H9 (cell line): ENCODE results near the gene SYT7. TPM values are rescaled to one million over a fixed set of nuclear protein-coding genes. Genes with fewer than 3 reads are reported as not detected.

Source experiments
- DNase-seq: peaks from one replicate; pipeline ENCODE4 v3.0.0-alpha.2; 2017
- H2AFZ ChIP-seq: one replicate; pipeline ENCODE4 v1.6.1; 2013; ENCODE audit warnings: mild to moderate bottlenecking, low read length, control low read depth, moderate library complexity
- H2AK5ac ChIP-seq: 2 replicates; pipeline ENCODE4 v1.6.1; 2013; ENCODE audit warnings: low read length, control low read depth, mixed read lengths; ENCODE audit not compliant: insufficient read length
- H2BK120ac ChIP-seq: one replicate; pipeline ENCODE4 v1.6.1; 2013; ENCODE audit warnings: low read depth, mild to moderate bottlenecking, low read length, control low read depth, inconsistent platforms; ENCODE audit not compliant: poor library complexity, severe bottlenecking
- H2BK12ac ChIP-seq: 2 replicates; pipeline ENCODE4 v1.6.1; 2013; ENCODE audit warnings: low read length, control low read depth, mixed read lengths, low read depth; ENCODE audit not compliant: insufficient read length
- H2BK15ac ChIP-seq: 2 replicates; pipeline ENCODE4 v1.6.1; 2013; ENCODE audit warnings: low read depth, low read length, control low read depth
- H2BK20ac ChIP-seq: one replicate; pipeline ENCODE4 v1.6.1; 2013; ENCODE audit warnings: low read depth, mild to moderate bottlenecking, low read length, control low read depth, inconsistent platforms; ENCODE audit not compliant: poor library complexity, severe bottlenecking
- H2BK5ac ChIP-seq: 2 replicates; pipeline ENCODE4 v1.6.1; 2013; ENCODE audit warnings: low read length, control low read depth, mixed read lengths; ENCODE audit not compliant: insufficient read length
- H3K14ac ChIP-seq: 2 replicates; pipeline ENCODE4 v1.6.1; 2013; ENCODE audit warnings: low read length, control low read depth; ENCODE audit not compliant: insufficient read depth
- H3K18ac ChIP-seq: 2 replicates; pipeline ENCODE4 v1.6.1; 2013; ENCODE audit warnings: low read depth, mild to moderate bottlenecking, mixed read lengths, low read length, control low read depth; ENCODE audit not compliant: insufficient read length
- H3K23ac ChIP-seq: 2 replicates; pipeline ENCODE4 v1.6.1; 2013; ENCODE audit warnings: low read length, control low read depth, mixed read lengths, low read depth; ENCODE audit not compliant: insufficient read length
- H3K23me2 ChIP-seq: 2 replicates; pipeline ENCODE4 v1.6.1; 2013; ENCODE audit warnings: low read depth, mild to moderate bottlenecking, mixed read lengths, low read length, control low read depth; ENCODE audit not compliant: insufficient read length, poor library complexity, severe bottlenecking
- H3K27ac ChIP-seq: 2 replicates; pipeline ENCODE4 v1.5.1; 2013; ENCODE audit warnings: low read length, control low read depth, mixed read lengths, low read depth; ENCODE audit not compliant: insufficient read length
- H3K27me3 ChIP-seq: 2 replicates; pipeline ENCODE4 v1.6.1; 2013; ENCODE audit warnings: low read length, control low read depth, inconsistent platforms; ENCODE audit not compliant: insufficient read depth
- H3K4ac ChIP-seq: 2 replicates; pipeline ENCODE4 v1.6.1; 2013; ENCODE audit warnings: low read depth, mild to moderate bottlenecking, control low read depth, inconsistent platforms, low read length, moderate library complexity
- H3K4me1 ChIP-seq: 2 replicates; pipeline ENCODE4 v1.6.1; 2013; ENCODE audit warnings: low read length, control low read depth, inconsistent platforms; ENCODE audit not compliant: insufficient read depth
- H3K4me2 ChIP-seq: 2 replicates; pipeline ENCODE4 v1.6.1; 2013; ENCODE audit warnings: low read length, control low read depth, mixed read lengths; ENCODE audit not compliant: insufficient read length, insufficient read depth
- H3K56ac ChIP-seq: 2 replicates; pipeline ENCODE4 v1.6.1; 2013; ENCODE audit warnings: low read depth, mild to moderate bottlenecking, mixed read lengths, low read length, control low read depth; ENCODE audit not compliant: insufficient read length
- H3K79me1 ChIP-seq: 2 replicates; pipeline ENCODE4 v1.6.1; 2013; ENCODE audit warnings: low read depth, mild to moderate bottlenecking, moderate library complexity, low read length, control low read depth, inconsistent platforms; ENCODE audit not compliant: insufficient read depth, poor library complexity, severe bottlenecking
- H3K79me2 ChIP-seq: 2 replicates; pipeline ENCODE4 v1.6.1; 2013; ENCODE audit warnings: low read length, control low read depth, inconsistent platforms; ENCODE audit not compliant: insufficient read depth
- H3K9ac ChIP-seq: 2 replicates; pipeline ENCODE4 v1.6.1; 2013; ENCODE audit warnings: low read length, control low read depth, mixed read lengths; ENCODE audit not compliant: insufficient read length; ENCODE audit errors: extremely low read depth
- H3K9me3 ChIP-seq: one replicate; pipeline ENCODE4 v1.6.1; 2013; ENCODE audit warnings: low read depth, low read length, inconsistent platforms; ENCODE audit not compliant: control insufficient read depth
- H3T11ph ChIP-seq: one replicate; pipeline ENCODE4 v1.6.1; 2013; ENCODE audit warnings: mild to moderate bottlenecking, low read length, control low read depth, inconsistent platforms
- H4K20me1 ChIP-seq: one replicate; pipeline ENCODE4 v1.6.1; 2013; ENCODE audit not compliant: control insufficient read depth, insufficient read length, insufficient read depth
- H4K5ac ChIP-seq: 2 replicates; pipeline ENCODE4 v1.6.1; 2013; ENCODE audit warnings: low read depth, mild to moderate bottlenecking, mixed read lengths, low read length, control low read depth; ENCODE audit not compliant: insufficient read length
- H4K8ac ChIP-seq: replicated peaks from 2 replicates; pipeline ENCODE4 v1.6.1; 2013; ENCODE audit warnings: low read length, control low read depth, mixed read lengths, low read depth; ENCODE audit not compliant: insufficient read length
- H4K91ac ChIP-seq: 2 replicates; pipeline ENCODE4 v1.6.1; 2013; ENCODE audit warnings: low read depth, mild to moderate bottlenecking, moderate library complexity, mixed read lengths, low read length, control low read depth; ENCODE audit not compliant: insufficient read length
- H3K27ac Mint-ChIP-seq, 3 experiments: 2 replicates in 2 of 3; 3 replicates in 1 of 3; pipeline ENCODE4 v1.8.0; 2020 to 2021; ENCODE audit warnings: mixed read lengths in 3 of 3, mild to moderate bottlenecking in 1 of 3, moderate library complexity in 1 of 3
- H3K27me3 Mint-ChIP-seq: 2 replicates; pipeline ENCODE4 v1.8.0; 2021; ENCODE audit warnings: low read depth, mild to moderate bottlenecking, moderate library complexity, mixed read lengths
- H3K36me3 Mint-ChIP-seq, 3 experiments: 2 replicates in 2 of 3; 3 replicates in 1 of 3; pipeline ENCODE4 v1.8.0; 2020 to 2021; ENCODE audit warnings: low read depth in 3 of 3, mixed read lengths in 3 of 3; ENCODE audit not compliant: insufficient read depth in 1 of 3
- H3K4me1 Mint-ChIP-seq, 2 experiments: 2 replicates each; pipeline ENCODE4 v1.8.0; 2020; ENCODE audit warnings: mixed read lengths in 2 of 2
- H3K4me3 Mint-ChIP-seq, 2 experiments: 2 replicates in 1 of 2; 3 replicates in 1 of 2; pipeline ENCODE4 v1.8.0; 2020 to 2021; ENCODE audit warnings: mild to moderate bottlenecking in 2 of 2, mixed read lengths in 2 of 2, moderate library complexity in 1 of 2
- H3K9me3 Mint-ChIP-seq, 2 experiments: 2 replicates in 1 of 2; 3 replicates in 1 of 2; pipeline ENCODE4 v1.8.0; 2020; ENCODE audit warnings: mild to moderate bottlenecking in 2 of 2, mixed read lengths in 2 of 2, moderate library complexity in 1 of 2
- WGBS: extraction: QIAGEN DNeasy Blood & Tissue Kit; methylation state at CpG from one replicate; pipeline ENCODE4 v1.1.7; 2013; ENCODE audit warnings: missing lambda C conversion rate, low lambda C conversion rate, mixed read lengths; ENCODE audit not compliant: insufficient read length; ENCODE audit errors: extremely low coverage; 5-methylcytosine and 5-hydroxymethylcytosine counted together
- total RNA-seq: library from RNA; stranded (reverse); gene quantifications from 2 replicates; pipeline ENCODE4 v1.2.1, GENCODE V29; 2021
- TF ChIP-seq, protein P1 (sequence below): fragments of 200-600 bp; sonication (generic); conservative IDR thresholded peaks from 3 replicates; pipeline ENCODE4 v1.8.0; 2021; ENCODE audit warnings: antibody characterized with exemption, mild to moderate bottlenecking

Gene SYT7
- total RNA-seq, 1 experiment from 2014 or later, result 8.8 TPM

DNA sequence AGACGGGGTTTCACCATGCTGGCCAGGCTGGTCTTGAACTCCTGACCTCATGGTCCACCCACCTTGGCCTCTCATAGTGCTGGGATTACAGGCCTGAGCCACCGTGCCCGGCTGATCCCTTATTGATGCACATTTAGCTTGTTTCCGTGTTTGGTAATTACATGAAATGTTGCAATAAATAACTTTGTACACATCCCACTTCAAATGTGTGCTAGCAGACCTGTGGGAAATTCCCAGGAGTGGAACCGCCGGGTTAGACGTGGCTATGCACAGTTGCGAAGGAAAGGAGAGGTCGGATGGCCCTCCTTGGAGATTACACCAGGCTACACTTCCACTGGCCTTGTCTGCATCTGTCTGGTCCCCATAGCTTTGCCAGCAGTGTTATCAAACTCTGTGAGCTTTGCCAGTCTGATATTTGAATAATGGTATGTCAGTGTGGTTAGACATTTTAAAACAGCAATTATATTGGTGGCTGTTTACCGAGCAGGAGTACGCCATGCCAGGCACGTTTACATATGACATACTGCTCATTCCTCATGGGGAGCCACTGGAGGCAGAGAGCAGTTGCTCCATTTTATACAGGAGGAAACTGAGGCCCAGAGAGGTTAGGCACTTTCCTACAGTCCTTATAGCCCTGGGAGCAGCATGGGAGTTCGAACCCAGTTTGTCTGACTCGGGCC is 27.2 kb upstream of the SYT7 start:
- no peak overlapping the region for H3T11ph ChIP-seq
- no peak overlapping the region for H3K4me2 ChIP-seq
- no peak overlapping the region for H3K27ac Mint-ChIP-seq
- H2AFZ ChIP-seq, result no peak overlapping the region
- no peak overlapping the region for H3K4me3 Mint-ChIP-seq
- no peak overlapping the region for H3K56ac ChIP-seq
- H3K9me3 Mint-ChIP-seq, result no peaks in the 10 kb centered on the region; a peak in 1 of 5 replicates
- H3K23ac ChIP-seq, result no peak overlapping the region
- peaks cover 0 to 5% (median 0%) of the 10 kb centered on the region in 3 experiments; a peak in 1 of 7 replicates for H3K36me3 Mint-ChIP-seq
- H2BK120ac ChIP-seq, result no peak overlapping the region
- peaks cover 19 to 26% of the 10 kb centered on the region in 2 experiments for H3K4me1 Mint-ChIP-seq
- no peaks in the 10 kb centered on the region for H3K23me2 ChIP-seq
- peaks cover 2% of the 10 kb centered on the region; the same call in 1 of the 2 replicates for H3K4me1 ChIP-seq
- no peaks in the 10 kb centered on the region for H4K20me1 ChIP-seq
- H3K18ac ChIP-seq, result no peak overlapping the region
- no peak overlapping the region for H2AK5ac ChIP-seq
- H3K79me2 ChIP-seq, result no peaks in the 10 kb centered on the region
- no peak overlapping the region for H3K9ac ChIP-seq
- TF ChIP-seq, protein P1, sequence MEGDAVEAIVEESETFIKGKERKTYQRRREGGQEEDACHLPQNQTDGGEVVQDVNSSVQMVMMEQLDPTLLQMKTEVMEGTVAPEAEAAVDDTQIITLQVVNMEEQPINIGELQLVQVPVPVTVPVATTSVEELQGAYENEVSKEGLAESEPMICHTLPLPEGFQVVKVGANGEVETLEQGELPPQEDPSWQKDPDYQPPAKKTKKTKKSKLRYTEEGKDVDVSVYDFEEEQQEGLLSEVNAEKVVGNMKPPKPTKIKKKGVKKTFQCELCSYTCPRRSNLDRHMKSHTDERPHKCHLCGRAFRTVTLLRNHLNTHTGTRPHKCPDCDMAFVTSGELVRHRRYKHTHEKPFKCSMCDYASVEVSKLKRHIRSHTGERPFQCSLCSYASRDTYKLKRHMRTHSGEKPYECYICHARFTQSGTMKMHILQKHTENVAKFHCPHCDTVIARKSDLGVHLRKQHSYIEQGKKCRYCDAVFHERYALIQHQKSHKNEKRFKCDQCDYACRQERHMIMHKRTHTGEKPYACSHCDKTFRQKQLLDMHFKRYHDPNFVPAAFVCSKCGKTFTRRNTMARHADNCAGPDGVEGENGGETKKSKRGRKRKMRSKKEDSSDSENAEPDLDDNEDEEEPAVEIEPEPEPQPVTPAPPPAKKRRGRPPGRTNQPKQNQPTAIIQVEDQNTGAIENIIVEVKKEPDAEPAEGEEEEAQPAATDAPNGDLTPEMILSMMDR, result no peak
- no peak overlapping the region for H3K27ac ChIP-seq
- H4K8ac ChIP-seq, result no peak overlapping the region
- H3K9me3 ChIP-seq, result no peaks in the 10 kb centered on the region
- no peak overlapping the region for H4K5ac ChIP-seq
- WGBS, result no CpG with 5 or more reads among the region's 14 CpGs
- no peak overlapping the region for H2BK5ac ChIP-seq
- no peaks in the 10 kb centered on the region for H3K79me1 ChIP-seq
- no peak overlapping the region for H2BK15ac ChIP-seq
- DNase-seq, result no peak
- no peak overlapping the region for H3K4ac ChIP-seq
- H3K27me3 Mint-ChIP-seq, result peaks cover 6% of the 10 kb centered on the region
- H3K27me3 ChIP-seq, result no peaks in the 10 kb centered on the region
- no peak overlapping the region for H4K91ac ChIP-seq
- no peak overlapping the region for H2BK20ac ChIP-seq
- no peak overlapping the region for H2BK12ac ChIP-seq
- no peak overlapping the region for H3K14ac ChIP-seq
